H9 (cell line): ENCODE measurements around the gene CMSS1. TPM values are rescaled to one million over a fixed set of nuclear protein-coding genes. Genes with fewer than 3 reads are reported as not detected.

Experiments used
- DNase-seq: peaks from one replicate; pipeline ENCODE4 v3.0.0-alpha.2; 2017
- H2AFZ ChIP-seq: one replicate; pipeline ENCODE4 v1.6.1; 2013; ENCODE audit warnings: mild to moderate bottlenecking, low read length, control low read depth, moderate library complexity
- H2AK5ac ChIP-seq: 2 replicates; pipeline ENCODE4 v1.6.1; 2013; ENCODE audit warnings: low read length, control low read depth, mixed read lengths; ENCODE audit not compliant: insufficient read length
- H2BK120ac ChIP-seq: one replicate; pipeline ENCODE4 v1.6.1; 2013; ENCODE audit warnings: low read depth, mild to moderate bottlenecking, low read length, control low read depth, inconsistent platforms; ENCODE audit not compliant: poor library complexity, severe bottlenecking
- H2BK12ac ChIP-seq: 2 replicates; pipeline ENCODE4 v1.6.1; 2013; ENCODE audit warnings: low read length, control low read depth, mixed read lengths, low read depth; ENCODE audit not compliant: insufficient read length
- H2BK15ac ChIP-seq: 2 replicates; pipeline ENCODE4 v1.6.1; 2013; ENCODE audit warnings: low read depth, low read length, control low read depth
- H2BK20ac ChIP-seq: one replicate; pipeline ENCODE4 v1.6.1; 2013; ENCODE audit warnings: low read depth, mild to moderate bottlenecking, low read length, control low read depth, inconsistent platforms; ENCODE audit not compliant: poor library complexity, severe bottlenecking
- H2BK5ac ChIP-seq: 2 replicates; pipeline ENCODE4 v1.6.1; 2013; ENCODE audit warnings: low read length, control low read depth, mixed read lengths; ENCODE audit not compliant: insufficient read length
- H3K14ac ChIP-seq: 2 replicates; pipeline ENCODE4 v1.6.1; 2013; ENCODE audit warnings: low read length, control low read depth; ENCODE audit not compliant: insufficient read depth
- H3K18ac ChIP-seq: 2 replicates; pipeline ENCODE4 v1.6.1; 2013; ENCODE audit warnings: low read depth, mild to moderate bottlenecking, mixed read lengths, low read length, control low read depth; ENCODE audit not compliant: insufficient read length
- H3K23ac ChIP-seq: 2 replicates; pipeline ENCODE4 v1.6.1; 2013; ENCODE audit warnings: low read length, control low read depth, mixed read lengths, low read depth; ENCODE audit not compliant: insufficient read length
- H3K23me2 ChIP-seq: 2 replicates; pipeline ENCODE4 v1.6.1; 2013; ENCODE audit warnings: low read depth, mild to moderate bottlenecking, mixed read lengths, low read length, control low read depth; ENCODE audit not compliant: insufficient read length, poor library complexity, severe bottlenecking
- H3K27ac ChIP-seq: 2 replicates; pipeline ENCODE4 v1.5.1; 2013; ENCODE audit warnings: low read length, control low read depth, mixed read lengths, low read depth; ENCODE audit not compliant: insufficient read length
- H3K27me3 ChIP-seq: 2 replicates; pipeline ENCODE4 v1.6.1; 2013; ENCODE audit warnings: low read length, control low read depth, inconsistent platforms; ENCODE audit not compliant: insufficient read depth
- H3K4ac ChIP-seq: 2 replicates; pipeline ENCODE4 v1.6.1; 2013; ENCODE audit warnings: low read depth, mild to moderate bottlenecking, control low read depth, inconsistent platforms, low read length, moderate library complexity
- H3K4me1 ChIP-seq: 2 replicates; pipeline ENCODE4 v1.6.1; 2013; ENCODE audit warnings: low read length, control low read depth, inconsistent platforms; ENCODE audit not compliant: insufficient read depth
- H3K4me2 ChIP-seq: 2 replicates; pipeline ENCODE4 v1.6.1; 2013; ENCODE audit warnings: low read length, control low read depth, mixed read lengths; ENCODE audit not compliant: insufficient read length, insufficient read depth
- H3K56ac ChIP-seq: 2 replicates; pipeline ENCODE4 v1.6.1; 2013; ENCODE audit warnings: low read depth, mild to moderate bottlenecking, mixed read lengths, low read length, control low read depth; ENCODE audit not compliant: insufficient read length
- H3K79me1 ChIP-seq: 2 replicates; pipeline ENCODE4 v1.6.1; 2013; ENCODE audit warnings: low read depth, mild to moderate bottlenecking, moderate library complexity, low read length, control low read depth, inconsistent platforms; ENCODE audit not compliant: insufficient read depth, poor library complexity, severe bottlenecking
- H3K79me2 ChIP-seq: 2 replicates; pipeline ENCODE4 v1.6.1; 2013; ENCODE audit warnings: low read length, control low read depth, inconsistent platforms; ENCODE audit not compliant: insufficient read depth
- H3K9ac ChIP-seq: 2 replicates; pipeline ENCODE4 v1.6.1; 2013; ENCODE audit warnings: low read length, control low read depth, mixed read lengths; ENCODE audit not compliant: insufficient read length; ENCODE audit errors: extremely low read depth
- H3K9me3 ChIP-seq: one replicate; pipeline ENCODE4 v1.6.1; 2013; ENCODE audit warnings: low read depth, low read length, inconsistent platforms; ENCODE audit not compliant: control insufficient read depth
- H3T11ph ChIP-seq: one replicate; pipeline ENCODE4 v1.6.1; 2013; ENCODE audit warnings: mild to moderate bottlenecking, low read length, control low read depth, inconsistent platforms
- H4K20me1 ChIP-seq: one replicate; pipeline ENCODE4 v1.6.1; 2013; ENCODE audit not compliant: control insufficient read depth, insufficient read length, insufficient read depth
- H4K5ac ChIP-seq: 2 replicates; pipeline ENCODE4 v1.6.1; 2013; ENCODE audit warnings: low read depth, mild to moderate bottlenecking, mixed read lengths, low read length, control low read depth; ENCODE audit not compliant: insufficient read length
- H4K8ac ChIP-seq: replicated peaks from 2 replicates; pipeline ENCODE4 v1.6.1; 2013; ENCODE audit warnings: low read length, control low read depth, mixed read lengths, low read depth; ENCODE audit not compliant: insufficient read length
- H4K91ac ChIP-seq: 2 replicates; pipeline ENCODE4 v1.6.1; 2013; ENCODE audit warnings: low read depth, mild to moderate bottlenecking, moderate library complexity, mixed read lengths, low read length, control low read depth; ENCODE audit not compliant: insufficient read length
- H3K27ac Mint-ChIP-seq, 3 experiments: 2 replicates in 2 of 3; 3 replicates in 1 of 3; pipeline ENCODE4 v1.8.0; 2020 to 2021; ENCODE audit warnings: mixed read lengths in 3 of 3, mild to moderate bottlenecking in 1 of 3, moderate library complexity in 1 of 3
- H3K27me3 Mint-ChIP-seq: 2 replicates; pipeline ENCODE4 v1.8.0; 2021; ENCODE audit warnings: low read depth, mild to moderate bottlenecking, moderate library complexity, mixed read lengths
- H3K36me3 Mint-ChIP-seq, 3 experiments: 2 replicates in 2 of 3; 3 replicates in 1 of 3; pipeline ENCODE4 v1.8.0; 2020 to 2021; ENCODE audit warnings: low read depth in 3 of 3, mixed read lengths in 3 of 3; ENCODE audit not compliant: insufficient read depth in 1 of 3
- H3K4me1 Mint-ChIP-seq, 2 experiments: 2 replicates each; pipeline ENCODE4 v1.8.0; 2020; ENCODE audit warnings: mixed read lengths in 2 of 2
- H3K4me3 Mint-ChIP-seq, 2 experiments: 2 replicates in 1 of 2; 3 replicates in 1 of 2; pipeline ENCODE4 v1.8.0; 2020 to 2021; ENCODE audit warnings: mild to moderate bottlenecking in 2 of 2, mixed read lengths in 2 of 2, moderate library complexity in 1 of 2
- H3K9me3 Mint-ChIP-seq, 2 experiments: 2 replicates in 1 of 2; 3 replicates in 1 of 2; pipeline ENCODE4 v1.8.0; 2020; ENCODE audit warnings: mild to moderate bottlenecking in 2 of 2, mixed read lengths in 2 of 2, moderate library complexity in 1 of 2
- WGBS: extraction: QIAGEN DNeasy Blood & Tissue Kit; methylation state at CpG from one replicate; pipeline ENCODE4 v1.1.7; 2013; ENCODE audit warnings: missing lambda C conversion rate, low lambda C conversion rate, mixed read lengths; ENCODE audit not compliant: insufficient read length; ENCODE audit errors: extremely low coverage; 5-methylcytosine and 5-hydroxymethylcytosine counted together
- total RNA-seq: library from RNA; stranded (reverse); gene quantifications from 2 replicates; pipeline ENCODE4 v1.2.1, GENCODE V29; 2021
- TF ChIP-seq, protein P1 (sequence below): fragments of 200-600 bp; sonication (generic); conservative IDR thresholded peaks from 3 replicates; pipeline ENCODE4 v1.8.0; 2021; ENCODE audit warnings: antibody characterized with exemption, mild to moderate bottlenecking

Gene CMSS1
- total RNA-seq, 1 experiment from 2014 or later: 61.8 TPM

DNA sequence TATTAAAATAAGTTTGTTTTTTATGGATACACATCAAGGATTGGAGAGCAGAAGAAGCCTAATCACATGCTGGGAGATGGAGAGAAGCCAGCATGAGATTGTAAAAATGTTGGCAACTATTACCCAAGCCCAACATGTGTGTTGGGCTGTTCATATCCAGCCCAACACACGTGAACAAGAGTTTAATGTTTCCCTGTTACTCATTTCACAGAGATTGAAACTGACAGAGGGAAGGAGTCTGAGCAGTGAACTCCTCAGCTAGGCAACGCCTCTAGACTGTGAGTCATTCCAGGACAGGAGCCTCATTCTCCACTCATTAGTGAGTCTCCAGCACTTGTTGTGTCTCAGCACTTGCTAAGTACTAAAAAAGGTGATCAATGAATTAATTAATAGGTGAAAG lies 43.2 kb upstream of the CMSS1 start:
- Histone ChIP-seq H3K4me2 (no peak overlapping the region), H2BK120ac (no peak overlapping the region), H3K23me2 (no peaks in the 10 kb centered on the region), H2AK5ac (no peak overlapping the region), H3K79me1 (no peaks in the 10 kb centered on the region), H3K4ac (no peak overlapping the region), H2AFZ (no peak overlapping the region), H3K9ac (no peak overlapping the region), H4K8ac (no peak overlapping the region), H3K14ac (no peak overlapping the region), H2BK15ac (no peak overlapping the region), H3K79me2 (no peaks in the 10 kb centered on the region), H3K27ac (no peak overlapping the region), H3K4me1 (no peaks in the 10 kb centered on the region; the same call in 1 of the 2 replicates), H2BK12ac (no peak overlapping the region), H2BK20ac (no peak overlapping the region), H2BK5ac (no peak overlapping the region), H4K91ac (no peak overlapping the region), H3K56ac (no peak overlapping the region), H3K27me3 (no peaks in the 10 kb centered on the region), H3K9me3 (no peaks in the 10 kb centered on the region), H3K18ac (no peak overlapping the region), H4K5ac (no peak overlapping the region), H3T11ph (no peak overlapping the region), H4K20me1 (no peaks in the 10 kb centered on the region), H3K23ac (no peak overlapping the region)
- TF ChIP-seq, protein P1, sequence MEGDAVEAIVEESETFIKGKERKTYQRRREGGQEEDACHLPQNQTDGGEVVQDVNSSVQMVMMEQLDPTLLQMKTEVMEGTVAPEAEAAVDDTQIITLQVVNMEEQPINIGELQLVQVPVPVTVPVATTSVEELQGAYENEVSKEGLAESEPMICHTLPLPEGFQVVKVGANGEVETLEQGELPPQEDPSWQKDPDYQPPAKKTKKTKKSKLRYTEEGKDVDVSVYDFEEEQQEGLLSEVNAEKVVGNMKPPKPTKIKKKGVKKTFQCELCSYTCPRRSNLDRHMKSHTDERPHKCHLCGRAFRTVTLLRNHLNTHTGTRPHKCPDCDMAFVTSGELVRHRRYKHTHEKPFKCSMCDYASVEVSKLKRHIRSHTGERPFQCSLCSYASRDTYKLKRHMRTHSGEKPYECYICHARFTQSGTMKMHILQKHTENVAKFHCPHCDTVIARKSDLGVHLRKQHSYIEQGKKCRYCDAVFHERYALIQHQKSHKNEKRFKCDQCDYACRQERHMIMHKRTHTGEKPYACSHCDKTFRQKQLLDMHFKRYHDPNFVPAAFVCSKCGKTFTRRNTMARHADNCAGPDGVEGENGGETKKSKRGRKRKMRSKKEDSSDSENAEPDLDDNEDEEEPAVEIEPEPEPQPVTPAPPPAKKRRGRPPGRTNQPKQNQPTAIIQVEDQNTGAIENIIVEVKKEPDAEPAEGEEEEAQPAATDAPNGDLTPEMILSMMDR: no peak
- no peaks in the 10 kb centered on the region for H3K9me3 Mint-ChIP-seq
- H3K36me3 Mint-ChIP-seq: no peaks in the 10 kb centered on the region
- no peak overlapping the region for H3K4me3 Mint-ChIP-seq
- WGBS: no CpG with 5 or more reads among the region's 2 CpGs
- no peak overlapping the region for H3K27ac Mint-ChIP-seq
- no peaks in the 10 kb centered on the region for H3K27me3 Mint-ChIP-seq
- peaks cover 12 to 14% of the 10 kb centered on the region in 2 experiments; a peak in 3 of 4 replicates for H3K4me1 Mint-ChIP-seq
- no peak for DNase-seq
